Ecto neural progenitor cell (in vitro differentiated cells): Measurements from ENCODE around the gene RNU1-3.
"Not testable (repeated sequence)": the region's sequence is repeated elsewhere in the genome, so short reads cannot be mapped to it uniquely, and the experiment has no call there.

Experiments
- DNase-seq: peaks from one replicate; pipeline ENCODE4 v3.0.0-alpha.2; 2018; ENCODE audit warnings: low spot score

RNU1-3 gene

DNA sequence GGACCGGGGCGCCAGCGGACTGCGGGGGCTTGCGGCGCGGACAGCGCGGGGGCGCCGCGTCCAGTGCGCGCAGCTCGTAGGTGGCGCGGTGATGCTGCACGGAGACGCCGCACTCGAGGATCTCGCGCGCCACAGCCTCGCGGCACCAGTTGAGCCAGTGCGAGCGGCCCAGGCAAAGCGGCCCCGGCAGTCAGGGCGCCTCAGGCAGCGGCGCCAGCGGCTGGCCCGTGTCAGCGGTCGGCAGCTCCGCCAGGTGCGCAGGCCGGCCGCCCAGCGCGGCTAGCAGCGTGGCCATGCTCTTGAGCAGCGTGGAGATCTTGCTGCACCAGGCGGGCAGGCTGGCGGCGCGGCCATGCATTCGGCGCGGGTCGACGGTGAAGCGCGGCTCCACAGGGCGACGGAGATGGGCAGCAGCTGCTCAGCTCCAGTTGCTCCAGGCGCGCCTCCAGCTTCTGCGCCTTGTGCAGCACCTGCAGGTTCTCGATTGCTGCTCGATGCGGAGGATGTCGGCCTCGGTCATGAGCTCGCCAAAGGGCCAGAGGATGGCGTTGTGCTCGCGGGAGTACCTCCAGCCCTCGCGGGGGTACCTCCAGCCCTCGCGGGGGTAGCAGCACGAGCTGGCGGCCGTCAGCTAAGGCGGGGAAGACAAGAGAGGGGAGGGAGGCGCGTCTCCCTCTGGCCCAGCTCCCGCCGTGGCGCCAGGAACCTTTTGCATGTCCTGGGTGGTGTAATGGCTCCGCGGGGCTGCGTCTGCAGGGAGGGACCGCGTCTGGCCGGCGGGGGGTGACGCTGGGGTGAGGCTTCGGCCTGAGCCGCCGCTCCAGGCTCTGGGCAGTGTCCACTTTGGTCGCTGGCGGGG, 26.9 kb upstream of the RNU1-3 start:
- not testable (repeated sequence) for DNase-seq

DNA sequence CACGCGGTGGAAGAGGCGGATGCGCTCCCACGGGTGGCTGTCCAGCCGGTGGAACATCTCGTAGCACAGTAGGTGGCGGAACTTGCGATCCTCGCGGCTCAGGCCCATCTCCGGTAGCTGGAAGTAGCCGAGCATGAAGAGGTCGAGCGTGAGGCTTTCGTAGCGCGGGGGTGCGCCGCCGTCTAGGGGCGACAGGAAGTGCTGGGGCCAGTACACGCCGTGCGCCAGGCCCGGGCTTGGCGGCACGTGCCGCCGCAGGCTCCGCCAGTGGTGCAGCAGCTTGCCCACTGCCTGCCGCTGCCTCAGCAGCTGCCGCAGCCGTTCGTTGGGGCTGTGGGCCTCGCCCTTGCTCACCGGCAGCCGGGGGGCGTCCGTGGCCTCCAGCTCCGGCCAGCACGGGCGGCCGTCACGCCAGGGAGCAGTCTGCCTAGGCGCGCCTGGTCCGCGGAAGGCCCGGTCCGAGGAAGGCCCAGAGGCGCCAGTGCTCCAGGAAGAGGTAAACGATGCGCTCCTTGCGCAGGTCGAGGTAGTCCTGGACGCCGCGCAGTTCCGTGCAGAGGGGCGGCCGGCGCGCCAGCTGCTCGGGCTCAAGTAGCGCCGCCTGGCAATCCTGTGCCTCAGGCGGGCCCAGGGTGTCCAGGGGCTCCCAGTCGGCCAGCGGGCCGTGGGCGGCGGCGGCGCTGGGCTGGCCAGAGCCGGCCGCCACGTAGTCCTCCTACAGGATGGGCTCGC, 26.1 kb upstream of the RNU1-3 start:
- DNase-seq = not testable (repeated sequence)

DNA sequence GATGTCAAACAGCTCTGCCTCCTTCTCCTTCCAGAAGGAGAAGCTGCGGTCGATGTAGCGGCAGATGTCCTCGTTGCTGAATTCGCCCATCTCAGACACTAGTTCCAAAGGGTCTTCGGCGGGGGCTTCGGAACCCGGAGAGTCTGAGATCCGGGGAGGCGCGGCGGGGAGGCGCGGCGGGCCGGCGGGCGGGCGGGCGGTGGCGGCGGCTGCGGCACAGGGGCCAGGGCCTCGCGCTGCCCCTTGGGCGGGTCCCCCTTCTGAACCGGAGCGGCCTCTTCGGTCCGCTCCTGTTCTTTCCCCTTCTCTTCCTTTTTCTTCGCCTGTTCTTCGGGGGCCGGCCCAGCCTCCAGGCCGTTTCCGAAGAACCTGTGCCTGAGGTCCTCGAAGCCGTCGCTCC, 25.5 kb upstream of the RNU1-3 start:
- not testable (repeated sequence) for DNase-seq

DNA sequence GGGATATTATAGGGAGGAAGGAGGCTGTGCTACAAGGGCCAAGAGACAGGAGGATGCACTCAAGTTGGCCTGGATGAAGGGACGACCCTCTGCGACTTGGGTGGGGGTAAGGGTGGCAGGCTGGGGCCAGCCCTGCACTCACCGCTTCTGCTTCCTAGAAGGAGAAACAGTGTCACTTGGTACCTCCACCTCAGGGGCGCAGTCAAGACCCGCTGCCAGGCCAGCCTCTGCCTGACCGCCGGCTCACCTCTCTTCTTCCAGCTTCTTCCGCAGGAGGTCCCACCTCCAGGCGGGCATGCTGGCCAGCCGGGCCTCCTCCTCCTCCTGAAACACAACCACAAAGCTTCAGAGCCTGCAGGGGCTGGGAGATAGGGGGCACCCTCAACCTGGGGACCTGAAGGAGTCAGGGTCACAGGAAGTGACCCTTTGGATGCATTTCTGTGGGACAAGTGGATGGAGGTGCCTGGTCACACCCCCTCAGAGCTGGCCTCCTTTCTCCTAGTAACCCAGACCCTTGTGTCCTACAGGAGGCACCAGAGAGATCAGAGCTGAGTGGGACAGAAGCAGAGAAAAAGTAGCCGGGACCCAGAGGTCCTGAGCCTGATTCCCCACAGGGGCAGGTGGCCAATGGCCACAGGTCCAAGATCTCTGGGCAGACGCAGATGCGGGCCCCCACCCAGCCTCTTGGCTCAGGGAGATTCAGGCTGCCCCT, 24.4 kb upstream of the RNU1-3 start:
- DNase-seq = not testable (repeated sequence)

DNA sequence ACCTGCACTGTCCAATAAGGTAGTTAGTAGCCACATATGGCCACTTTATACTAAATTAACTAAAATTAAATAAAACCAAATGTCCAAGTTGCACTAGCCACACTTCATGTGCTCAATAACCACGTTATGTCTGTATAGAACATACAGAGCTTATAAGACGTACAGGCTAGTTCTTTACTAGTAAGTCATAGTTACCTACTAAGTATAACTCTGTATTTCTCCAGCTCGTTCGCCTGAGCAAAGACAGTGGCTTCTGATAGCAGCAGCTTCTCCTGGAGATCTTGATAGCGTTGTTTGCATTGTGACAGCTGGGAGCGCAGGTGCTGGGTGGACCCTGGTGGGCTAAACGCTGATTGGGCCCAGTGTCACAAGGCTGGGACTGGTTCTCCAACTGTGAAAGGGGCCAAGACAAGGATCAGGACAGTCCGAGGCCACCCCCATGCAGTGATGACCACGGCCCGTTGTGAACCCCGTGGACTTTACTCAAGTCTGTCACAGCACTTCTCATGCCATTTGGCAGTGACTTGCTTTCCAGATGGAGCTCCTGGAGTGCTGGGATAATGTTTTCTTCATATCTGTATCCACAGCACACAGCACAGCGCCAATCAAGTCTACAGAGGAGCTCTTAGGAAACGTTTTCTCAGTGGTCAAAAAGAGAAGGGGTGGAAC, 20.5 kb upstream of the RNU1-3 start:
- peak; percentile 15 for DNase-seq

DNA sequence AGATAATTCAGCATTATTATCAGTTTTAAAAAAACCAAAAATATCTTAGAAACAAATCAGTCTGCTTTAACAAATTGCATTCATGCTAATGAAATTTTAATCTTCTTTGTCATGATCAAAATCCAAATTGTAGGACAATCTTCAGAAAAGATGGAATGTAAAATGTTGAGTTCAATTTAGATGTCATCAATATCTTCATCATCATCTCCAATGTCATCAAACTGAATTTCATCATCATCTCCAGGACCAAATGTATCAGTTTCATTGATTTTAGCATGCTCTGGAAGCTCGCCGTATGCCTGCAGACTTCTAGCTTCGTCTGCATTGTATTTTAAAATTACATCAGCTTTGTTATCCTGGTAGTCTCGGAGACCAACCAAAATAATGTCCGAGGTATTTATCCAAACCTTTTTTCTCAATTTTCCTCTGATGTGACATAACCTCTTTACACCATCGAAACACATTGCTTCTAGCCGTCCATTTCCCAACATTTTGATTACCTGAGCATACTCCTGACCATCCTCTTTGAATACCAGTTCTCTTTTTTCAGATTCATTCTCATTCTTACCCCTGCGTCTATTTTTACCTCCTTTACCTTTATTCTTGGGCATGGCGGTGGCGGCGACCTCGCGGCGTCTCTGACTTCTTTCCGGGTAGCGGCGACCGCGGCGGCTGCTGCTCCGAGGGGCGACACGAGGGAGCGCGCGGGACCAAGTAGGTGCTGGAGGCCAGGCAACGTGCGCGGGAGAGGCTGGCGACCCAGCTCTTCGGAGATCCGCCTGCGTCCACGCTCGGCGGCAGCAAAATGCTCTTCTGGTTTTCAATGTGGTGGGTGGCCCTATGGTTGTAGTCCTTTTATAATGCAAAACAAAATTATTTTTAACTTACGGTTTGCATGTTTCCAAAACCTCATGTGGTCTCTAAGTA, 19.0 kb upstream of the RNU1-3 start:
- not testable (repeated sequence) for DNase-seq

DNA sequence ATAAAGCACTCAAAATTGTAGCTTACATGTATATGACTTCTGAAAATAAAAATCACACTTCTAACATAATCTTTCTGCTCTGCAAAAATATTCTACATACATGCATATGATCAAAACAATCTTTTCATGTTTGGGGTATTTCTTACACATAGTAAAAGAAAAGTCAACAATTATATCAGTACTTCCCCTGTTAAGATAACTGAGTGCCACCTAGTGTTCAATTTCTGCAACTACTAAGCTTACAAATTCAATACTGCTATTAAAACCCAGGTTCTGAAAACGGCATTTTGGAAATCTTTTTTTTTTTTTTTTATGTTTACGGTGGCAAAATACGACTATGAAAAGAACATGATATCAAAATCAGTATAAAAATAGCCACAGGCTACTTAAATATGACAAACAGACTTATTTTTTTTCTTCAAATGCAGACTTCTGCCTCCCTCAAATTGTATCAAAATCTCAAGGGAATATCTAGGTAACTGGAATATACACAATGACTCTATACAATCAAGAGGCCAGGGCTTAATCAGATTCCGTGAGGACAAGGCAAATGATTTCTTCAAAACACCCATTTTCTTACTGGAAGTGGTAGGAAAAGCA, 18.1 kb upstream of the RNU1-3 start:
- not testable (repeated sequence) for DNase-seq

DNA sequence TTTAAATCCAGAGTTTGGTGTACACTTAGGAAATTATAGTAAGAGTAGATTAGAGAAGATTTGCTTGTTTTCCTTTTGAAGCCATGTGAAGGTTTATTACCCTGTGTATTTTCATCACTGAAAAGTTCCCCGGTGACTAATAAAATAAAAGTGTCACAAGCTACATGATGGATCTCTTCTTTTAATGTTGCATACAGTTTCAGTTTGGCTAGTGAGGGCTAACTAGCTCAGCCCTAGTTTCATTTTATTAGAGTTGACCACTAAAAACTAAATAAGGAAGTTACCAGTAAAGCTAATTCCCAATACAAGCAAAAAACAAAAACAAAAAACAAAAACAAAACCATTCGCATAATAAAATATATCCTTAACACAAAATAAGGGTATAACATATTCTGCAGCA, 17.4 kb upstream of the RNU1-3 start:
- DNase-seq = not testable (repeated sequence)

DNA sequence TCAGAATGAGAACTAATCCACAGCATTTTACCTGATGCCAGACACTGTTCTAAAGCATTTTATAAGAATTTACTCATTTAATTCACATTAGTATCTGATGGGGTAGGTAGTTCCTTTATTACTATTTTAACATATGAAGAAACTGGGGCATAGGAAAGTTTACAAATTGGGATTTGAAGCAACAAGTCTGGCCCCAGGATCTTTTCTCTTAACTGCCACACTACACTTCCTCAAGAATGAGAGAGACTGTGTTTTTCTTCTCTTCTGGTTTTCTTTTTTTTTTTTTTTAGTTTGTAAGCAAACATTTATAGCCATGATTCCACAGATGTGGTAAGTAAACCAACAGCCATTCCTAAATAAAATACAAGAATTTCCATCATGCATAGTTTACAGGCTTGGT, 16.1 kb upstream of the RNU1-3 start:
- not testable (repeated sequence) for DNase-seq

DNA sequence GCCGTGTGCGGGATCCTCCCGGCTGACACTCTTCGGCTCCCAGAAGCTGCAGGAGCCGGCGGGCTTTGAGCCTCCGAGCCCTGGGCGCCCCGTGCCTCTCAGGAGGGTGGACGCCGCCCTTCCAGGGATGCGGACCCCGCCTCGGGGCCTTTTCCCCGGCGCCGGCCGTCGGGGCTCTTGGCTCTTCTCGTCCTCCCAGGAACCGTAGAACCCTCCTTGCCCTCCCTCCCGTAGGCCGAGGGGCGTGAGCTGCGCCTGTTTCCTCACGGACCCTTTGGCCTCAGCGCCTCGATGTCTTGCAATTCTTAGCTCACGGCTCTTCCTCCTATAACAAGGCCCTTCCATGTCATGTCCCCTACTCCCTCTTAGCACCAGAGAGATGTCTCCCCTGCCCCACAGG, 13.6 kb upstream of the RNU1-3 start:
- peak; percentile 47 for DNase-seq

DNA sequence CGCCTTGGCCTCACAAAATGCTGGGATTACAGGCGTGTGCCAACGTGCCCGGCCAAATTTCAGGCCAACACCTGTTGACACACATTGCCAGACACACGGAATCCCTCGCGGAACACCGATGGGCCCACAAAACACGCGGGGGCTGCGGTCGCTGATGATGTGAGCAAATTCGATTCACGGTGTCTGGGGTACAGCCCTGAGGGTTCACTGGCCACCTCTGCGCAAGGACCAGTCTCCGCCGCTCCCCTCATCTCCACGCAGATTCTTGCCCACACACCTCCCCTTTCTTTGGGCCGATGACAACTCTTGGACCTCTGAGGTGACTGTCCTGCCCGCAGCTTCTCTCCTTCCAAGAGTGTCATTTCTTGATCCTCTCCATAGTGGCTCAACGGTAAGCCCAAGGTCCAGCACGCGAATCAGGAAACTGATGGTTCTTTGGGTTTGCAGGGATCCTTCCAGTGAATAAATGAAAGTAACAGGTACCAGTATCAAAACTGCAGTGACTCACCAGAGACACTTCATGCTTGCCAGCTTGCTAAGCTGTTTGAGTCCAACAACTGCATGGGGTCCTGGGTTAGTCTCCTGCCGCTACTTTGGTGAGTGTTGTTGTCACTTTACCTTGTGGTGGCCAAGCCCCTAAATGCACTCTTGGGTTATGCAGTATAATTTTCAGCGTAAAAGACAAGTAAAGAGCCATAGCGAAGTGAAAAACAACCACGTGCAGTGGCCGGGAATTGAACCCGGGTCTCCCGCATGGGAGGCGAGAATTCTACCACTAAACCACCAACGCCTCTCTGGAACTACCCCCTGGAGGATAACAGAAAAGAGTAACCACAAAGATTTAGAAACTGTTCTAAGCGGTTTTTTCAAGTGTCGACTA, 11.0 kb upstream of the RNU1-3 start:
- peak; percentile 56 for DNase-seq

DNA sequence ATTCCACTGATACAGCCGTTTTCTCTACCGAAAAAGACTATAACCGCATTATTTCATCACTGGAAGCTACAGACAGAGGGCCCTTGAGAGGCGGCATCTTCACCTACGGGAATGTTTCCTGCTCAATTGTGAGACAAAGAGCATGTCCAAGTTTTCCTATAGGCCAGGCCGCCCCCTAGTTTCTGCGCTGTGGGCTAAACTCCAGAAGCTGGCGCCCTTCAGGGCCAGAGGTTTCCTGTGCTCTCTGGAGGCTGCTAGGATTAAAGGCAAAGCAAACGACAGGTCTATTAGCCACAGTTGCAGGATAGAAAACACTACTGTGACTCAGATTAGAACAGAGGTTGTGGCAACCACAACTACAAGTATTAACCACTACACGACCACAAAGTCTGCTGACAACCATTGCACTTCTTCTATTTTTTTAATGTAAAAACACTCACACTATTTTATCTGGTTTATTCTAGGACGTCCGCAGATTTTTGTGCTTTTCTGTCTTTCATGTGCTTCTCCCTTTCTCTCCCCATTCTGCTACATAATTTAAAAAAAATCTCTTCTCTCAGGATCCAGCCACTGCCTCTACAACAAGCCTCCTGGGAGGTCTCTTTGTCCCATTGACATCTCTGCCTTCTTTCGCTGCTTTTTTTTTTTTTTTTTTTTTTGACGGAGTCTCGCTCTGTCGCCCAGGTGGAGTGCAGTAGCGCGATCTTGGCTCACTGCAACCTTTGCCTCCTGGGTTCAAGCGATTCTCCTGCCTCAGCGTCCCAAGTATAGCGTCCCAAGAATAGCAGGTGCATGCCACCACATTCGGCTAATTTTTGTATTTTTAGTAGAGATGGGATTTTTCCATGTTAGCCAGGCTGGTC, 10.1 kb upstream of the RNU1-3 start:
- DNase-seq = peak; percentile 56

DNA sequence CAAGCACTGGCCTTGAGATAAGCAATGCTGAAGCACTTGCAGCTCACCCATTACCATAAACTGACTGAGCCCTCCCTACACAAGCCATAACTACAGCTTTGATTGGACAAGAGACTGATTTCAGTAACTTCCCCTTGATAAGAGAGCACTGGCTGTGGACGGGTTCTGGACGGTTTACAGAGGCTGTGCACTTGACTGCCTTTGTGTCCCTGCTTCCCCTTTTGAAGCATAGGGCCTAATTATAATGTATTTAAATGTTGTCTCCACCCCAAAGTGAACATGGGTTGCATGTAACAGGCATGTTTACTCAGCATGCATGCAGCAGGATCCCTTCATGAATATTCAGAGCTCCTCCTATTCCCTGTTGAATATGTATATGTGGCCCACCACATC, 8.4 kb upstream of the RNU1-3 start:
- DNase-seq = not testable (repeated sequence)

DNA sequence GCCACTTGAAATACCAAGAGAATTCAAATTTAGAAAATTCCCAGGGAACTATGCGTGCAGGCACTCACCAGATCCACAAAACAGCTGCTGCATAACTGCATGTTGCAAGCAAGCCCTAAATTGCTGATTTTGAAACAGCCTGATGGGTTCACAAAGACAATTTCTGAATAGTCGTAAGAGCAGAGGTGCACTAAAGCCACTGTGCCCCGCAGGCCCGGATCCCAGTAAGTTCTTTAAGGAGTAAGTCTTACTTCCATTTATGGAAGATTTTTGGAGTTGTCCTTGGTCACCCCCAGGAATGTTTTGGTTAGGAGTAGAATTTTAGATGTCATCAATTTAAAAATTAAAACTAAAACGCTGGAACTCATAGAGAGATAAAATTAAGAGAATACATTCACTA, 7.2 kb upstream of the RNU1-3 start:
- DNase-seq = not testable (repeated sequence)

DNA sequence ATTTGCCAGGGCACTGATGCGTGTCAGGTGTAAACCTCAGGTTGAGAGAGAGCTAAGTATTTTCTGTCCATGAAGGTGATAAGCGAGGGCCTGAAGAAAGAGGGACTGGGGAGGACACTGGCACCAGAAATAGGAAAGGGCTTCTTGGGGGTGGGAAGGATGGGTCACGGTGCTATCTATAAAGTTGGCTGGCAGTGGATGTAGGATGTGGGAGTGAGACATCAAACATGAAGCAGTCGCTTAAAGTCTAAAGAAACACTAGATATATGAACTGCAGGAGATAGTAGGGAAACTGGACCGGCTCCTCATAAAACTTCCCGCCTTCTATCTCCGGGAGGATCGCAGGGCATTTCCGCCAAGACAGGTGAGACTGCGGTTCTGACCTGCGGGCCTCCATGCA, 912 bp downstream of the RNU1-3 start:
- not testable (repeated sequence) for DNase-seq

DNA sequence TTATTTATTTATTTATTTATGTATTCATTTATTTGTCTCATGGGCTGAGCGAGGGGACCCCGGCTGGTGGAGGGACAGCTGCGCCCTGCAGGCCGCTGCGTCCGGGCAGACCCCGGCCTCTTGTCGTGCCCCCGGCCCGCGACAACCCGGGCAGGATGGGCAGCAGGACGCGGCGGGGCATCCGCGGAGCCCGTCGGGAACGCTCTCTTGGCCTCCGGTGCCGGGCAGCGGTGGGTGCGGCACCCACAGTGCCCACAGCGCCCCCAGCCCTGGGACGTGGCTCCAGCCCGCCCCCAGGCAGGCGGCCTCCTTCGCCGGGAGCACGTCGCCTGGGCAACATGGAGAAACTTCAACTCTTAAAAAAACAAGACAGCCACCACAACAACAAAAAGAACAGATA, 8.5 kb downstream of the RNU1-3 start:
- not testable (repeated sequence) for DNase-seq

DNA sequence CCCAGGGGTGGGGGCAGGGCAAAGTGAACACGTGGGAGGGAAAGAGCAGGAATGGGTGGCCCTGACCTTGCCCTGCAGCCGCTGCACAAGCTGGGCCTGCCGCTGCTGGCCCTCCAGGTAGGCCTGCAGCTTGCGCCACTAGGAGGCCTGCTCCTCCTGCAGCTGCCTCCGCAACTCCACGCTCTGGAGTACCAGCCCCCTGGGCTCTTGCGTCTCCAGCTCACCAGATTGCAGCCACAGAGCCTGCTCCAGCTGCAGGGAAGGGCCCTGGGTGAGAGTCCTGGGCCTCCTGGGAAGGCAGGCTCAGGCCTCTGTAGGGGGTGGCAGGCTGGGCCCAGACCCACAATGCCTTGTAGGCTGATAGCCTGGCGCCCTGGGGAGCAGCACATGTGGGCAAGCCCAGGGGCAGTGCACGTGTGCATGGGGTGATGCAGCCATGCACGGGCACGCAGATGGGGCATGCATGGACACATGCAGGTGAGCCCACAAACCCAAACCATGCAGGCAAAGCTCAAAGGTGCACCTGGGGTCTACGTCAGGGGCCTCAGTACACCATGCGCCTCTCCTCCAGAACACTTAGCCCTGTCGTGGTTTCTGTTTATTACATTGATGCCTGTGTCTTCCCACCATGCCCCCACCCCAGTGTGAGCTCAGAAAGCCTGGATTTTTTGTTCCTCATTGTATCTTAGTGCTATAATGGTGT, 9.6 kb downstream of the RNU1-3 start:
- DNase-seq = not testable (repeated sequence)

DNA sequence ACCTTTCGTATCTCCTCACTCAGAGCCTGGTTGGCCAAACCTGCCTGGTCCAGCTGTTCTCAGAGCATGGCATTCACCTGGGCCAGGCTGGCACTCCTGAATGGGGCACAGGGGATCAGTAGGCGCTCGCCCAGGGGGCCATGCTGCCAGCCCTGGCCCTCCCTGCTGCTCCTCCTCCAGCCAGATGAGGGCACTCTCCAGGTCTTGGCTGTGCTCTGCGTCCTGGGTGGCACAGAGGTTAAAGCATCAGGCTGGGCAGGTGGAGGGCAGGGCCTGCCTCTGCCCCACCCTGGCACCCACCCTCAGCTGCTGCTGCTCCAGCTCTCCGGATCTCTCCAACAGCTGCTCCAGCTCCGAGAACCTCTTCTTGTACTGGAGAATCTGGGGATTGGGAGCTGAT, 10.2 kb downstream of the RNU1-3 start:
- not testable (repeated sequence) for DNase-seq
